ENCODE measurements around the gene PICK1.
"Not testable (repeated sequence)": the region's sequence is repeated elsewhere in the genome, so short reads cannot be mapped to it uniquely, and the experiment has no call there.

PICK1 gene

GRCh38 chr22:38117556-38117955 lies 60.4 kb downstream of the PICK1 start:
- DNase-seq (ENCODE audit: low spot score): not testable (repeated sequence)

GRCh38 chr22:38118182-38118581 lies 61.0 kb downstream of the PICK1 start:
- DNase-seq (ENCODE audit: low spot score): no peak

GRCh38 chr22:38118747-38119146 lies 61.5 kb downstream of the PICK1 start:
- DNase-seq (ENCODE audit: low spot score): not testable (repeated sequence)

GRCh38 chr22:38120359-38121110 lies 63.3 kb downstream of the PICK1 start:
- DNase-seq (ENCODE audit: low spot score): no peak

- DNase-seq (ENCODE audit: low spot score): no peak
These were observed 65.4 kb downstream of the PICK1 start for GRCh38 chr22:38122616-38123015.

GRCh38 chr22:38124236-38124974 lies 67.2 kb downstream of the PICK1 start:
- DNase-seq (ENCODE audit: low spot score): peak; percentile 43

GRCh38 chr22:38125038-38125610 lies 67.9 kb downstream of the PICK1 start:
- no peak for DNase-seq (ENCODE audit: low spot score)

Measured in SW480 (cell line).